Measurements from ENCODE around the gene DDX39B.

GRCh38 chr6:31510007-31510406 lies 31.8 kb downstream of the DDX39B start:
- no peak for TF ChIP-seq EZH2 (IDR thresholded peaks at IDR 0.05; ENCODE audit: borderline replicate concordance, low read length)
- TF ChIP-seq CTCF (conservative IDR thresholded peaks at IDR 0.05 in 1 of 2, IDR thresholded peaks at IDR 0.05 in 1 of 2; ENCODE audit: extremely low read depth in 1 of 2, insufficient read depth in 1 of 2, low read depth in 1 of 2, low read length in 2 of 2) = no peak

Data from mammary epithelial cell (primary cell).